NCI-H1694 treated with DMSO at 0.1 percent for 48 hours (cell line): ENCODE measurements around the gene IDH3B.
"Not testable (repeated sequence)": the region's sequence is repeated elsewhere in the genome, so short reads cannot be mapped to it uniquely, and the experiment has no call there.

Experiments
- DNase-seq: peaks from one replicate; lab custom pipeline; 2025; lab: John Stamatoyannopoulos, UW

IDH3B gene

GRCh38 chr20:2663887-2664719, at the start of gene IDH3B:
Gene IDH3B, minus strand, starts transcription at chr20:2664216. Its CDS starts 28 bp downstream, at chr20:2664188.
- peak; percentile 92 for DNase-seq

- no peak for DNase-seq
These were observed 49.3 kb upstream of the IDH3B start for GRCh38 chr20:2713285-2713684.

GRCh38 chr20:2709205-2709981, 45.4 kb upstream of the IDH3B start:
- DNase-seq, result no peak

GRCh38 chr20:2708665-2709064, 44.6 kb upstream of the IDH3B start:
- DNase-seq, result no peak

GRCh38 chr20:2708073-2708415, 44.0 kb upstream of the IDH3B start:
- DNase-seq, result no peak

- DNase-seq, result no peak
These were observed 43.5 kb upstream of the IDH3B start for GRCh38 chr20:2707353-2708072.

- DNase-seq, result no peak
These were observed 42.8 kb upstream of the IDH3B start for GRCh38 chr20:2706688-2707352.

GRCh38 chr20:2705931-2706645, 42.1 kb upstream of the IDH3B start:
- no peak for DNase-seq

GRCh38 chr20:2703716-2704475, 39.9 kb upstream of the IDH3B start:
- DNase-seq, result no peak

GRCh38 chr20:2701671-2702081, 37.7 kb upstream of the IDH3B start:
- DNase-seq, result no peak

GRCh38 chr20:2700913-2701620, 37.1 kb upstream of the IDH3B start:
- DNase-seq, result no peak

GRCh38 chr20:2699775-2700413, 35.9 kb upstream of the IDH3B start:
- no peak for DNase-seq

GRCh38 chr20:2698912-2699311, 34.9 kb upstream of the IDH3B start:
- DNase-seq, result no peak

GRCh38 chr20:2698186-2698817, 34.3 kb upstream of the IDH3B start:
- DNase-seq, result no peak

- no peak for DNase-seq
These were observed 33.8 kb upstream of the IDH3B start for GRCh38 chr20:2697768-2698167.

GRCh38 chr20:2696646-2697045, 32.6 kb upstream of the IDH3B start:
- no peak for DNase-seq

- not testable (repeated sequence) for DNase-seq
These were observed 32.0 kb upstream of the IDH3B start for GRCh38 chr20:2695984-2696525.

GRCh38 chr20:2695206-2695983, 31.4 kb upstream of the IDH3B start:
- no peak for DNase-seq
